Activated naive CD8-positive, alpha-beta T cell treated with anti-CD3 and anti-CD28 coated beads, Interleukin-2, amount 10 ng/mL, durations not matched to agents 7 days and 5 days (primary cell): ENCODE results near the gene BIRC6. TPM values are rescaled to one million over a fixed set of nuclear protein-coding genes. Genes with fewer than 3 reads are reported as not detected.
"Not testable (repeated sequence)": the region's sequence is repeated elsewhere in the genome, so short reads cannot be mapped to it uniquely, and the experiment has no call there.

Experiments used
- ATAC-seq: fragments of 150-1000 bp; cut with Tn5 transposase; one replicate; pipeline ENCODE4 v1.10.0; 2021; ENCODE audit warnings: low read depth, moderate library complexity
- POLR2A ChIA-PET: fragments of 350-600 bp; sonication (Branson Sonifier 250); formaldehyde crosslinking; loops from one replicate; lab custom pipeline; 2021; ENCODE audit warnings: antibody characterized with exemption; lab: Charles Lee
- DNase-seq: peaks from one replicate; pipeline ENCODE4 v3.0.0; 2021
- H3K27ac Mint-ChIP-seq: one replicate; pipeline ENCODE4 v1.8.0; 2022; ENCODE audit warnings: mild to moderate bottlenecking, mixed read lengths
- H3K27me3 Mint-ChIP-seq: one replicate; pipeline ENCODE4 v1.8.0; 2022; ENCODE audit warnings: mild to moderate bottlenecking, moderate library complexity, mixed read lengths
- H3K36me3 Mint-ChIP-seq: one replicate; pipeline ENCODE4 v1.8.0; 2021; ENCODE audit warnings: mild to moderate bottlenecking, mixed read lengths
- H3K4me1 Mint-ChIP-seq: one replicate; pipeline ENCODE4 v1.8.0; 2021; ENCODE audit warnings: mixed read lengths
- H3K4me3 Mint-ChIP-seq: one replicate; pipeline ENCODE4 v1.8.0; 2022; ENCODE audit warnings: mild to moderate bottlenecking, moderate library complexity, mixed read lengths
- H3K9me3 Mint-ChIP-seq: one replicate; pipeline ENCODE4 v1.8.0; 2021; ENCODE audit warnings: mixed read lengths
- total RNA-seq, 2 experiments: library from RNA; stranded (reverse); gene quantifications; one replicate each; pipeline ENCODE4 v1.2.3, GENCODE V29; 2021

The BIRC6 gene, protein sequence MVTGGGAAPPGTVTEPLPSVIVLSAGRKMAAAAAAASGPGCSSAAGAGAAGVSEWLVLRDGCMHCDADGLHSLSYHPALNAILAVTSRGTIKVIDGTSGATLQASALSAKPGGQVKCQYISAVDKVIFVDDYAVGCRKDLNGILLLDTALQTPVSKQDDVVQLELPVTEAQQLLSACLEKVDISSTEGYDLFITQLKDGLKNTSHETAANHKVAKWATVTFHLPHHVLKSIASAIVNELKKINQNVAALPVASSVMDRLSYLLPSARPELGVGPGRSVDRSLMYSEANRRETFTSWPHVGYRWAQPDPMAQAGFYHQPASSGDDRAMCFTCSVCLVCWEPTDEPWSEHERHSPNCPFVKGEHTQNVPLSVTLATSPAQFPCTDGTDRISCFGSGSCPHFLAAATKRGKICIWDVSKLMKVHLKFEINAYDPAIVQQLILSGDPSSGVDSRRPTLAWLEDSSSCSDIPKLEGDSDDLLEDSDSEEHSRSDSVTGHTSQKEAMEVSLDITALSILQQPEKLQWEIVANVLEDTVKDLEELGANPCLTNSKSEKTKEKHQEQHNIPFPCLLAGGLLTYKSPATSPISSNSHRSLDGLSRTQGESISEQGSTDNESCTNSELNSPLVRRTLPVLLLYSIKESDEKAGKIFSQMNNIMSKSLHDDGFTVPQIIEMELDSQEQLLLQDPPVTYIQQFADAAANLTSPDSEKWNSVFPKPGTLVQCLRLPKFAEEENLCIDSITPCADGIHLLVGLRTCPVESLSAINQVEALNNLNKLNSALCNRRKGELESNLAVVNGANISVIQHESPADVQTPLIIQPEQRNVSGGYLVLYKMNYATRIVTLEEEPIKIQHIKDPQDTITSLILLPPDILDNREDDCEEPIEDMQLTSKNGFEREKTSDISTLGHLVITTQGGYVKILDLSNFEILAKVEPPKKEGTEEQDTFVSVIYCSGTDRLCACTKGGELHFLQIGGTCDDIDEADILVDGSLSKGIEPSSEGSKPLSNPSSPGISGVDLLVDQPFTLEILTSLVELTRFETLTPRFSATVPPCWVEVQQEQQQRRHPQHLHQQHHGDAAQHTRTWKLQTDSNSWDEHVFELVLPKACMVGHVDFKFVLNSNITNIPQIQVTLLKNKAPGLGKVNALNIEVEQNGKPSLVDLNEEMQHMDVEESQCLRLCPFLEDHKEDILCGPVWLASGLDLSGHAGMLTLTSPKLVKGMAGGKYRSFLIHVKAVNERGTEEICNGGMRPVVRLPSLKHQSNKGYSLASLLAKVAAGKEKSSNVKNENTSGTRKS (N-terminal part only)
- 100 to 1,000 TPM; 125 to 132 TPM for total RNA-seq

DNA sequence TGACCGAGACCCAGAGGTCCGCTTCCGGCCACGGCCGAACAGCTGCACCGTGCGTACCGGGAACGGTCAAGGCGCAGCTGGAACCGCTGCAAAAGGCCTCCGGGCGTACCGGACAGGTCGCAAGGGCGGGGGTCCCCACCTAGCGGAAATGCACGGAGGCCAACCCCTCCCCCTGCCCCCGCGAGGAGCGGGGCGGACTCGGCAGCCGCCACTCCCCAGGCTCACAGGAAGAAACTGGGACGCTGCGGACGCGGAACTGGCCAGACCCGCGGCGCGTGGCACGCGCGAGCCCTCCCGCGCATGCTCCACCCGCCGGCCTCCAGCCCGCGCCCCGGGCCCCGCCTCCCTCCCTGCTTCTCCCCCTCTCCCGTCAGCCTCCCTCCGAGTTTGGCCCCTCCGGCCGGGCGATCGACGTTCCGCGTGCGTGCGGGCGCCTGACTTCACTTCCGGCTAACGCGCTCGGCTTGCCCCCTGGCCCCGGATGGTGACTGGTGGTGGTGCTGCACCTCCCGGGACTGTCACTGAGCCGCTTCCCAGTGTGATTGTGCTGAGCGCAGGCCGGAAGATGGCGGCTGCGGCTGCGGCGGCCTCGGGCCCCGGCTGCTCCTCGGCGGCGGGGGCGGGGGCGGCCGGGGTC lies at the start of gene BIRC6:
Gene BIRC6, plus strand, starts transcription at position 343 of the 637 bp plus-strand sequence. Its CDS starts 139 bp downstream, at position 482.
- POLR2A ChIA-PET: interaction anchor here (0.6 to 1.0 kb wide), 2 partner anchors 10 to 190 kb away, joined by 3 to 7 read pairs; no protein-coding TSS in a partner anchor
- peaks cover 23% of the 10 kb centered on the region for H3K36me3 Mint-ChIP-seq
- peak within 1 kb of the TSS; percentile 86 for H3K4me3 Mint-ChIP-seq
- H3K27ac Mint-ChIP-seq: peak within 1 kb of the TSS; percentile 97
- DNase-seq: peak; percentile 94
- peaks cover 30% of the 10 kb centered on the region for H3K4me1 Mint-ChIP-seq
- no peaks in the 10 kb centered on the region for H3K27me3 Mint-ChIP-seq
- ATAC-seq: peak; percentile 92
- no peaks in the 10 kb centered on the region for H3K9me3 Mint-ChIP-seq

DNA sequence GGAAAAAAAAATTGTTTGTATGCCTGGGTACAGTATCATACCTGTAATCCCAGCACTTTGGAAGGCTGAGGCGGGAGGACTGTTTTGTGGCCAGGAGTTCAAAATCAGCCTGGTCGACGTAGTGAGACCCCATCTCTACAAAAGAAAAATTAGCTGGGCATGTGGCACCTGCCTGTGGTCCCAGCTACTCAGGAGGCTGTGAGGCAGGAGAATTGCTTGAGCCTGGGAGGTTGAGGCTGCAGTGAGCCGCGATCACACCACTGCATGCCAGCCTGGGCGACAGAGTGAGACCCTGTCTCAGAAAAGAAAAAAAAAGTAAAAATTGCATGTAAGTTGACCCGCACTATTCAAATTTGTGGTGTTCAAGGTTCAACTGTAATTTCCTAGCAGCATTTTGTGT lies 46.2 kb upstream of the BIRC6 start:
- H3K27ac Mint-ChIP-seq: no peak overlapping the region
- no peak overlapping the region for H3K4me3 Mint-ChIP-seq
- no peaks in the 10 kb centered on the region for H3K9me3 Mint-ChIP-seq
- DNase-seq (no peak), ATAC-seq (no peak)
- H3K27me3 Mint-ChIP-seq: no peaks in the 10 kb centered on the region
- H3K36me3 Mint-ChIP-seq: peaks cover 1% of the 10 kb centered on the region
- POLR2A ChIA-PET: no interaction called here
- H3K4me1 Mint-ChIP-seq: no peaks in the 10 kb centered on the region

DNA sequence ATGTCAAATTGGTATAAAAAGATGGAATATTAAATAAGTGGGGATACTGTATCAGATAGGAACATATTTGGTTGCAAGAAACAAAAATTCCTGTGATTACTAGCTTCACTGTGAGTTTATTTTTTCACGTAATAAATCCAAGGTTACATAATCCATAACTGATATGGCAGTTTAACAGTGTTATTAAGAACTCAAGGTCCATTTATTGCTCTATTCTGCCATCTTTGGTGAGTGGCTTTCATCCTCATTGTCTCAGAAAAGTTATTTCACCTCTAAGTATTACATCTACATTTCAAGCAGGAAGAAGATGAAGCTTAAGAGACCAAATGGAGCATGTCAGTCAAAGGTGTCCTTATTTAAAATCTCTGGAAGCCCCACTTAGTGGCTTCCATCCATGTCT lies 41.9 kb upstream of the BIRC6 start:
- Mint-ChIP-seq H3K36me3 (peaks cover 1% of the 10 kb centered on the region), H3K27me3 (no peaks in the 10 kb centered on the region), H3K9me3 (no peaks in the 10 kb centered on the region), H3K4me1 (no peaks in the 10 kb centered on the region), H3K27ac (no peak overlapping the region), H3K4me3 (no peak overlapping the region)
- DNase-seq: no peak
- POLR2A ChIA-PET: no interaction called here
- no peak for ATAC-seq

GRCh38 chr2:32328679-32329078 lies 28.1 kb upstream of the BIRC6 start:
- POLR2A ChIA-PET, H3K4me1 Mint-ChIP-seq, ATAC-seq, H3K27me3 Mint-ChIP-seq, H3K27ac Mint-ChIP-seq, H3K9me3 Mint-ChIP-seq, DNase-seq, H3K4me3 Mint-ChIP-seq, H3K36me3 Mint-ChIP-seq: not testable (repeated sequence)

DNA sequence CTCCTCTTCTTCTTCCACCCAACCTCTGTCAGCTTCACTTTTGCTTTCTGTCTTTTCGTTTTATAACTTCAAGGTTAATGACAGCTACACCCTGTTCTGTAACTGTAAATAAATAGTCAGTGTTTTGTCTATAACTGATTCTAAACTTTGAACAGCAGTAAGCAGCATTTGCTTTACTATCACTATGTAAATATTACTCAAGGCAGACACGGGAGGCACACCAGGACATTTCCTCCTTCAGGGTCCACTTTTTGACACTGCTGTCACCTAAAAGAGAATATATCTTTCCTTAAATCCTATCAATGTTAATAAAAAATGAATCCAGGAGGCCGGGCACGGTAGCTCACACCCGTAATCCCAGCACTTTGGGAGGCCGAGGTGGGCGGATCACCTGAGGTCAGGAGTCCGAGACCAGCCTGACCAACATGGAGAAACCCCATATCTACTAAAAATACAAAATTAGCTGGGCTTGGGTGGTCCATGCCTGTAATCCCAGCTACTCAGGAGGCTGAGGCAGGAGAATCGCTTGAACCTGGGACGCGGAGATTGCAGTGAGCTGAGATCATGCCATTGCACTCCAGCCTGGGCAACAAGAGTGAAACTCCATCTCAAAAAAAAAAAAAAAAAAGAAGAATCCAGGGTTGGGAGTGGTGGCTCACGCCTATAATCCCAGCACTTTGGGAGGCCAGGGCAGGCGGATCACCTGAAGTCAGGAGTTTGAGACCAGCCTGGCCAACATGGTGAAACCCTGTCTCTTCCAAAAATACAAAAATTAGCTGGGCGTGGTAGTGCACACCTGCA lies 27.4 kb upstream of the BIRC6 start:
- ATAC-seq, H3K4me1 Mint-ChIP-seq, H3K4me3 Mint-ChIP-seq, H3K27me3 Mint-ChIP-seq, H3K27ac Mint-ChIP-seq, DNase-seq, POLR2A ChIA-PET, H3K9me3 Mint-ChIP-seq, H3K36me3 Mint-ChIP-seq: not testable (repeated sequence)

DNA sequence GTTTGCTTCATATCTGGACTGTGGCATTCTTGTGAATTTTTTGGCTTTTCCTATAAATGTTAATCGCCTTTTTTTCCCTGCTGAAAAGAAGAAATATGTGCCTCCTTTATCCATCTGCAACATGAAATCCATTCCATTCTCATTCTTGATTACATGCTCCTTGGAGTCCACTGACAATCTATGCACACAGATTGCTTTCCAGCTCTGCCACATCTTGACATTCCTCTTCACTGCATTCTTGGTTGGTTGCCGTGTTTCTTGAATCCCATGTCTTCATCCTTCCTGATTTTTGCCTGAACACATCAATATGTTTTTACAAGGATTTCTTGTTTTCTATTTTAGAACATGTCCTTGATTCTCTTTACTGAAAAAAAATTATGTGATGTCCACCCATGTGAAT lies 26.7 kb upstream of the BIRC6 start:
- ATAC-seq (no peak), DNase-seq (no peak)
- Mint-ChIP-seq H3K9me3 (no peaks in the 10 kb centered on the region), H3K27me3 (no peaks in the 10 kb centered on the region), H3K27ac (no peak overlapping the region), H3K4me3 (no peak overlapping the region), H3K4me1 (no peaks in the 10 kb centered on the region), H3K36me3 (peaks cover 3% of the 10 kb centered on the region)
- POLR2A ChIA-PET: no interaction called here

DNA sequence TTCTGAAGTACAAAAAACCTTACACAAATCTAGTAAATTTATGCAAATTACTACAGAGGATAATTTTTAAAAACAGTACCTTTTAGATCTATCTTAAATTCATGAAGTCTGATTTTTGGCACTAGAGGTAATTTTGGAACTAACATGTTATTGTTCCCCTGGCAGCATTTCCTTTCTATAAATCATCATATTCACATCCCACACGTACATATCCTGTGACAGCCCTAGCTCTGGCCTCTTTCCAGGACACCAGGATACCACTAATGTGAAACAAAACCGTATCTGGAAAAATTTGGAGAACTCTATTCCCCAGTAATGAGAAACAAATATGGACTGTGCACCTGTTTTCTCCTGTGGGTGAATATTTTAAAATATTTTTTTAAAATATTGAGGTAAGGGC lies 14.0 kb upstream of the BIRC6 start:
- Mint-ChIP-seq H3K36me3 (no peaks in the 10 kb centered on the region), H3K27ac (no peak overlapping the region), H3K4me1 (no peaks in the 10 kb centered on the region), H3K27me3 (no peaks in the 10 kb centered on the region), H3K4me3 (no peak overlapping the region), H3K9me3 (no peaks in the 10 kb centered on the region)
- POLR2A ChIA-PET: no interaction called here
- DNase-seq (no peak), ATAC-seq (no peak)

DNA sequence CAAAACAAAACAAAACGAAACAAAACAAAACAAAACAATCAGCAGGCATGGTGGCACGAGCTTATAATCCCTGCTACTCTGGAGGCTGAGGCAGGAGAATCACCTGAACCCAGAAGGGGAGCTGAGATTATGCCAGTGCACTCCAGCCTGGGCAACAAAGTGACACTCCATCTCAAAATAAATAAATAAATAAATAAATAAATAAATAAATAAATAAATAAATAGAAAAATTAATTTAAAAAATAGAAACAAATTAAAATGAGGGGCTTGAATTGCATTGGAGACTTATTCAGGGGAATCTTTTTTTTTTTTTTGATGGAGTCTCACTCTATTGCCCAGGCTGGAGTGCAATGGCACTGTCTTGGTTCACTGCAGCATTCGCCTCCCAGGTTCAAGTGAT lies 6.0 kb upstream of the BIRC6 start:
- H3K27ac Mint-ChIP-seq, H3K4me1 Mint-ChIP-seq, ATAC-seq, H3K9me3 Mint-ChIP-seq, POLR2A ChIA-PET, H3K36me3 Mint-ChIP-seq, H3K27me3 Mint-ChIP-seq, H3K4me3 Mint-ChIP-seq, DNase-seq: not testable (repeated sequence)

- no peak for DNase-seq
- Mint-ChIP-seq H3K27ac (peak overlapping the region; percentile 85), H3K4me3 (peak overlapping the region; percentile 86), H3K27me3 (no peaks in the 10 kb centered on the region), H3K36me3 (peaks cover 17% of the 10 kb centered on the region), H3K4me1 (peaks cover 24% of the 10 kb centered on the region), H3K9me3 (no peaks in the 10 kb centered on the region)
- no peak for ATAC-seq
- POLR2A ChIA-PET: interaction anchor here (0.6 kb wide), 1 partner anchor 190 kb away, joined by 3 read pairs; no protein-coding TSS in a partner anchor
Observed at GRCh38 chr2:32355976-32356680, 695 bp upstream of the BIRC6 start.

GRCh38 chr2:32357318-32358110 lies 691 bp downstream of the BIRC6 start:
- Mint-ChIP-seq H3K9me3 (no peaks in the 10 kb centered on the region), H3K4me1 (peaks cover 32% of the 10 kb centered on the region), H3K27ac (peak overlapping the region; percentile 97), H3K27me3 (no peaks in the 10 kb centered on the region), H3K4me3 (peak overlapping the region; percentile 86), H3K36me3 (peaks cover 27% of the 10 kb centered on the region)
- peak; percentile 23 for ATAC-seq
- POLR2A ChIA-PET: interaction anchor here (1.0 kb wide), 1 partner anchor 11 kb away, joined by 7 read pairs; no protein-coding TSS in a partner anchor
- no peak for DNase-seq

- no peaks in the 10 kb centered on the region for H3K9me3 Mint-ChIP-seq
- H3K4me1 Mint-ChIP-seq: peaks cover 32% of the 10 kb centered on the region
- peak overlapping the region; percentile 97 for H3K27ac Mint-ChIP-seq
- peaks cover 28% of the 10 kb centered on the region for H3K36me3 Mint-ChIP-seq
- ATAC-seq (no peak), DNase-seq (no peak)
- peak overlapping the region; percentile 86 for H3K4me3 Mint-ChIP-seq
- POLR2A ChIA-PET: interaction anchor here (1.0 kb wide), 1 partner anchor 12 kb away, joined by 7 read pairs; no protein-coding TSS in a partner anchor
- no peaks in the 10 kb centered on the region for H3K27me3 Mint-ChIP-seq
Observed at GRCh38 chr2:32358111-32358482, 1.3 kb downstream of the BIRC6 start.
